ENCODE measurements around the gene DCUN1D5.

The DCUN1D5 gene

GRCh38 chr11:103051151-103051801 is 40.7 kb downstream of the DCUN1D5 start:
- no peak overlapping the region for H4K8ac ChIP-seq (ENCODE audit: low read depth, low read length)
- no peaks in the 10 kb centered on the region for H3K27me3 ChIP-seq (ENCODE audit: control insufficient read depth in 3 of 3, insufficient read depth in 3 of 3, low read depth in 1 of 3, low read length in 3 of 3)
- no peak overlapping the region for H4K91ac ChIP-seq (ENCODE audit: low read depth, low read length, poor library complexity)
- H2BK15ac ChIP-seq (ENCODE audit: low read length), result no peak overlapping the region
- no CpG with 5 or more reads among the region's 1 CpG for WGBS, 2 donors (ENCODE audit: extremely low coverage in 2 of 2, insufficient read length in 2 of 2, insufficient replicate concordance in 1 of 2)
- peaks cover 0 to 2% of the 10 kb centered on the region in 2 donors for H3K36me3 ChIP-seq (replicated peaks in 1 of 2; ENCODE audit: control insufficient read depth in 2 of 2, insufficient read depth in 2 of 2, low read length in 2 of 2)
- no peak for DNase-seq (ENCODE audit: low spot score)
- no peak overlapping the region for H3K27ac ChIP-seq (replicated peaks; ENCODE audit: low read length)
- H3K9me3 ChIP-seq (replicated peaks in 1 of 2; ENCODE audit: control insufficient read depth in 2 of 2, insufficient read depth in 1 of 2, low read depth in 1 of 2, low read length in 2 of 2), result peaks cover 0 to 1% of the 10 kb centered on the region in 2 donors
- no peak overlapping the region for H2BK5ac ChIP-seq (ENCODE audit: low read length)
- no peak overlapping the region for H3K9ac ChIP-seq (ENCODE audit: low read depth, low read length, poor library complexity)
- H3K14ac ChIP-seq (ENCODE audit: low read length), result no peak overlapping the region
- no peak overlapping the region for H2BK12ac ChIP-seq (ENCODE audit: low read length)
- no peak overlapping the region for H3K4me3 ChIP-seq (ENCODE audit: low read length in 2 of 2)
- H2AFZ ChIP-seq (ENCODE audit: low read length), result no peak overlapping the region
- no peaks in the 10 kb centered on the region for H3K79me1 ChIP-seq (ENCODE audit: low read depth, low read length)
- no peak overlapping the region for H3K18ac ChIP-seq (ENCODE audit: low read length)
- H3K4me1 ChIP-seq (ENCODE audit: control insufficient read depth in 2 of 2, insufficient read depth in 1 of 2, low read depth in 1 of 2, low read length in 2 of 2), result no peaks in the 10 kb centered on the region
- H3K23ac ChIP-seq (ENCODE audit: low read depth, low read length, poor library complexity), result no peak overlapping the region
- no peak overlapping the region for H3K4me2 ChIP-seq (ENCODE audit: insufficient read depth, low read length, poor library complexity, severe bottlenecking)
- no peak overlapping the region for H3K4ac ChIP-seq (ENCODE audit: low read length)
- H2BK120ac ChIP-seq (ENCODE audit: low read depth, low read length), result no peak overlapping the region
- no peak overlapping the region for H2AK5ac ChIP-seq (ENCODE audit: low read depth, low read length)

DNA sequence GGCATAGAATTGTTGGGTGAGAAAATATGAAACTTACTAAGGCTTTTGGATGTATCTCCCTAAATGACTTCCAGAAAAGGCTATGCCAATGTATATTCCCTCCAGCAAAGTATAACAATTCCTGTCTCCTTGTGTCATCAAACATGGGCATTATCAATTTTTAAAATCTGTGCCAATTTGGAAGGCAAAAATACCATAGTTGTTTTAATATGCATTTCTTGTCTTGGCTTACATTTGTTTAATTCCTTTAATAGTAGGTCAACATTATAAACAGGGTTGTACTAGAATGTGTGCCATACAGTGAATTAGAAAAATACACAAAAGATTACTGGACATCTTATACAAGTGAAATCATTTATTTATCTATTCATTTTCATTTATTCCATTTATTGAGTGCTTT is 41.6 kb downstream of the DCUN1D5 start:
- no peaks in the 10 kb centered on the region for H3K4me1 ChIP-seq (ENCODE audit: control insufficient read depth in 2 of 2, insufficient read depth in 1 of 2, low read depth in 1 of 2, low read length in 2 of 2)
- no peaks in the 10 kb centered on the region for H3K27me3 ChIP-seq (ENCODE audit: control insufficient read depth in 3 of 3, insufficient read depth in 3 of 3, low read depth in 1 of 3, low read length in 3 of 3)
- H3K9ac ChIP-seq (ENCODE audit: low read depth, low read length, poor library complexity), result no peak overlapping the region
- no peak overlapping the region for H3K23ac ChIP-seq (ENCODE audit: low read depth, low read length, poor library complexity)
- H2BK15ac ChIP-seq (ENCODE audit: low read length), result no peak overlapping the region
- H3K4me3 ChIP-seq (ENCODE audit: low read length in 2 of 2), result no peak overlapping the region
- no peak for DNase-seq (ENCODE audit: low spot score)
- no peak overlapping the region for H3K4ac ChIP-seq (ENCODE audit: low read length)
- H3K9me3 ChIP-seq (replicated peaks in 1 of 2; ENCODE audit: control insufficient read depth in 2 of 2, insufficient read depth in 1 of 2, low read depth in 1 of 2, low read length in 2 of 2), result peaks cover 0 to 1% of the 10 kb centered on the region in 2 donors
- H4K8ac ChIP-seq (ENCODE audit: low read depth, low read length), result no peak overlapping the region
- H3K18ac ChIP-seq (ENCODE audit: low read length), result no peak overlapping the region
- no peak overlapping the region for H3K4me2 ChIP-seq (ENCODE audit: insufficient read depth, low read length, poor library complexity, severe bottlenecking)
- H3K36me3 ChIP-seq (replicated peaks in 1 of 2; ENCODE audit: control insufficient read depth in 2 of 2, insufficient read depth in 2 of 2, low read length in 2 of 2), result peaks cover 0 to 2% of the 10 kb centered on the region in 2 donors
- H2AK5ac ChIP-seq (ENCODE audit: low read depth, low read length), result no peak overlapping the region
- H2AFZ ChIP-seq (ENCODE audit: low read length), result no peak overlapping the region
- H3K79me1 ChIP-seq (ENCODE audit: low read depth, low read length), result no peaks in the 10 kb centered on the region
- no peak overlapping the region for H3K14ac ChIP-seq (ENCODE audit: low read length)
- H2BK120ac ChIP-seq (ENCODE audit: low read depth, low read length), result no peak overlapping the region
- H2BK12ac ChIP-seq (ENCODE audit: low read length), result no peak overlapping the region
- H2BK5ac ChIP-seq (ENCODE audit: low read length), result no peak overlapping the region
- H3K27ac ChIP-seq (replicated peaks; ENCODE audit: low read length), result no peak overlapping the region
- no peak overlapping the region for H4K91ac ChIP-seq (ENCODE audit: low read depth, low read length, poor library complexity)

DNA sequence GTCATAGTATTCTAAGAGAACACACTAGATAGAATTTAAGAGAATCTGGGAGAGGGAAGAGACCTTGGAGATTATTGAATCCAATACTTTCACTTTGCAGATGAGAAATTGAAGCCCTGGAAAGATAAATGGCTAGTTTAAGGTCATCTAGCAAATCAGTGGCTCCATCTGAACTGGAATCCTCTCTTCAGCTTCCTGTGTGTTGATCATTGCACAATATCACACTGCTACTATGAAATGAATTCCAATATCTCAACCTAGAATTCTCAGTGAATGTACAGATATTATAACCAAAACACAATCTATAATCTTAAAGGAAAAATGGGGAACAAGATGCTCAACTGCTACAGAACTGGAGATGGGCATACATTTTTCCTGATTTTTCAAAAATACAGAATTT is 44.1 kb downstream of the DCUN1D5 start:
- H4K8ac ChIP-seq (ENCODE audit: low read depth, low read length), result no peak overlapping the region
- no peak overlapping the region for H3K18ac ChIP-seq (ENCODE audit: low read length)
- H2BK12ac ChIP-seq (ENCODE audit: low read length), result no peak overlapping the region
- no peak overlapping the region for H3K4me3 ChIP-seq (ENCODE audit: low read length in 2 of 2)
- no peak overlapping the region for H3K23ac ChIP-seq (ENCODE audit: low read depth, low read length, poor library complexity)
- no peak overlapping the region for H3K27ac ChIP-seq (replicated peaks; ENCODE audit: low read length)
- H2BK5ac ChIP-seq (ENCODE audit: low read length), result no peak overlapping the region
- H3K9ac ChIP-seq (ENCODE audit: low read depth, low read length, poor library complexity), result no peak overlapping the region
- H3K4me2 ChIP-seq (ENCODE audit: insufficient read depth, low read length, poor library complexity, severe bottlenecking), result no peak overlapping the region
- H2AFZ ChIP-seq (ENCODE audit: low read length), result no peak overlapping the region
- DNase-seq (ENCODE audit: low spot score), result no peak
- no peak overlapping the region for H4K91ac ChIP-seq (ENCODE audit: low read depth, low read length, poor library complexity)
- peaks cover 0 to 1% of the 10 kb centered on the region in 2 donors for H3K9me3 ChIP-seq (replicated peaks in 1 of 2; ENCODE audit: control insufficient read depth in 2 of 2, insufficient read depth in 1 of 2, low read depth in 1 of 2, low read length in 2 of 2)
- H3K36me3 ChIP-seq (replicated peaks in 1 of 2; ENCODE audit: control insufficient read depth in 2 of 2, insufficient read depth in 2 of 2, low read length in 2 of 2), result no peaks in the 10 kb centered on the region
- H3K4ac ChIP-seq (ENCODE audit: low read length), result no peak overlapping the region
- H2AK5ac ChIP-seq (ENCODE audit: low read depth, low read length), result no peak overlapping the region
- no peak overlapping the region for H3K14ac ChIP-seq (ENCODE audit: low read length)
- H2BK15ac ChIP-seq (ENCODE audit: low read length), result no peak overlapping the region
- H3K79me1 ChIP-seq (ENCODE audit: low read depth, low read length), result no peaks in the 10 kb centered on the region
- H2BK120ac ChIP-seq (ENCODE audit: low read depth, low read length), result no peak overlapping the region
- no peaks in the 10 kb centered on the region for H3K27me3 ChIP-seq (ENCODE audit: control insufficient read depth in 3 of 3, insufficient read depth in 3 of 3, low read depth in 1 of 3, low read length in 3 of 3)
- no peaks in the 10 kb centered on the region for H3K4me1 ChIP-seq (ENCODE audit: control insufficient read depth in 2 of 2, insufficient read depth in 1 of 2, low read depth in 1 of 2, low read length in 2 of 2)

DNA sequence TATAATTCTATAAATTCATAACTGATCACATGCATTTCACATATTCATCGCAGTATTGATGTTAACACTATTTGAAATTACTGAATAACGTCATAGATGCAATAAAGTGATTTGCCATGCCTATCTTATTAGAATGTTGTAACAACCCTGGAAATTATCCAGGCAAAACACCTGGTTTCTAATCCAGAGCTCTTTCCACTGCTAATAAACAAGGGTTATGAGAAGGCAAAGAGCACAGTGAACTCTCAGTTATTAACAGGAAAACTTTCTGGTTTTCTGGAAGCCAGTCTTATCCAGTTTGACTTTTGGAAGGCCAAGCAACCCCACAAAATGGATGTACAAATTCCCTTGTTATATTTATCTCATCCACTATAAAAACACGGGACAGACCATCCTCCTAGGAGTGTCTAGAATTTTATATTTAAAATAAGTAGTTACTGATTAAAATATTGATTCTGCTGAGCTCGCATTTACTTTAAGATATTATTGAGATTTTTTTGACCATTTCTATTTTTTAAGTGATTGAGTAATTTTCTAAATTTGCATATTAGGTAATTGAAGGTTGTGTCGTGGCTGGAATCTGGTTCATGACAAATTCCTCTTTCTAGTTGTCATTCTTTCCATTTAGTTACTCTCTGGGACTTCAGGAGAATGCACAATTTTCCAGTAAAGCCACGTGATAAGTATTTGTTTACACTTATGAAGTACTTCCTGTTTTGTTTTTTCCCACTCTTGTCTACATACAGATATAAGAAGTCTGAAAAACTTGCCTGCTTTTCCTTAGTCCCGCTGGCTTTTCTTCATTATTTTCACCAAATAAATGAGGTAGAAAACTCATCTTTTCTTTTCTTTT is 47.9 kb downstream of the DCUN1D5 start:
- WGBS, 2 donors (ENCODE audit: extremely low coverage in 2 of 2, insufficient read length in 2 of 2, insufficient replicate concordance in 1 of 2), result 100% methylated on average over 1 of the region's 7 CpGs; no CpG with 5 or more reads in 1 of the 2 donors
- Histone ChIP-seq H2BK15ac (ENCODE audit: low read length) (no peak overlapping the region), H3K9ac (ENCODE audit: low read depth, low read length, poor library complexity) (no peak overlapping the region), H3K4me1 (ENCODE audit: control insufficient read depth in 2 of 2, insufficient read depth in 1 of 2, low read depth in 1 of 2, low read length in 2 of 2) (no peaks in the 10 kb centered on the region), H2AFZ (ENCODE audit: low read length) (no peak overlapping the region), H4K91ac (ENCODE audit: low read depth, low read length, poor library complexity) (no peak overlapping the region), H4K8ac (ENCODE audit: low read depth, low read length) (no peak overlapping the region), H3K79me1 (ENCODE audit: low read depth, low read length) (no peaks in the 10 kb centered on the region), H3K23ac (ENCODE audit: low read depth, low read length, poor library complexity) (no peak overlapping the region), H3K9me3 (replicated peaks in 1 of 2; ENCODE audit: control insufficient read depth in 2 of 2, insufficient read depth in 1 of 2, low read depth in 1 of 2, low read length in 2 of 2) (peaks cover 0 to 1% of the 10 kb centered on the region in 2 donors), H3K27ac (replicated peaks; ENCODE audit: low read length) (no peak overlapping the region), H2BK120ac (ENCODE audit: low read depth, low read length) (no peak overlapping the region), H3K4ac (ENCODE audit: low read length) (no peak overlapping the region), H3K27me3 (ENCODE audit: control insufficient read depth in 3 of 3, insufficient read depth in 3 of 3, low read depth in 1 of 3, low read length in 3 of 3) (no peaks in the 10 kb centered on the region), H3K4me2 (ENCODE audit: insufficient read depth, low read length, poor library complexity, severe bottlenecking) (no peak overlapping the region), H2AK5ac (ENCODE audit: low read depth, low read length) (no peak overlapping the region), H3K36me3 (replicated peaks in 1 of 2; ENCODE audit: control insufficient read depth in 2 of 2, insufficient read depth in 2 of 2, low read length in 2 of 2) (no peaks in the 10 kb centered on the region), H3K4me3 (ENCODE audit: low read length in 2 of 2) (no peak overlapping the region), H3K14ac (ENCODE audit: low read length) (no peak overlapping the region), H2BK5ac (ENCODE audit: low read length) (no peak overlapping the region), H2BK12ac (ENCODE audit: low read length) (no peak overlapping the region), H3K18ac (ENCODE audit: low read length) (no peak overlapping the region)
- no peak for DNase-seq (ENCODE audit: low spot score)

All from neuronal stem cell (in vitro differentiated cells).